Psoas muscle (tissue), 8 donors: ENCODE measurements around the gene NID2. TPM values are rescaled to one million over a fixed set of nuclear protein-coding genes. Genes with fewer than 3 reads are reported as not detected.

ENCODE experiments used
- ATAC-seq, 4 donors: fragments of 200-7000 bp; cut with Tn5 transposase; one replicate each; pipeline ENCODE4 v1.9.1; 2020; ENCODE audit warnings: moderate library complexity in 3 of 4, mild to moderate bottlenecking in 2 of 4
- DNase-seq, 2 donors: peaks; one replicate each; pipeline ENCODE4 v3.0.0-alpha.2; 2020
- H3K27ac ChIP-seq: fragments of 200-600 bp; one replicate; pipeline ENCODE4 v1.8.0; 2022
- H3K27me3 ChIP-seq, 3 donors: fragments of 200-600 bp in 1 of 3; one replicate each; pipeline versions ENCODE4 v1.6.1 to v1.8.0; 2013 to 2022; ENCODE audit warnings: low read length in 2 of 3, mild to moderate bottlenecking in 2 of 3, moderate library complexity in 1 of 3; ENCODE audit not compliant: insufficient read depth in 3 of 3
- H3K36me3 ChIP-seq, 2 donors: fragments of 200-600 bp in 1 of 2; one replicate each; pipeline versions ENCODE4 v1.6.1 to v1.8.0; 2013 to 2022; ENCODE audit warnings: low read depth in 1 of 2, mild to moderate bottlenecking in 1 of 2, moderate library complexity in 1 of 2; ENCODE audit not compliant: insufficient read depth in 1 of 2
- H3K4me1 ChIP-seq: fragments of 200-600 bp; one replicate; pipeline ENCODE4 v1.8.0; 2022
- H3K4me3 ChIP-seq: fragments of 200-600 bp; one replicate; pipeline ENCODE4 v1.8.0; 2022; ENCODE audit warnings: mild to moderate bottlenecking
- H3K9me3 ChIP-seq: fragments of 200-600 bp; one replicate; pipeline ENCODE4 v1.8.0; 2022
- CTCF ChIP-seq: fragments of 200-600 bp; IDR thresholded peaks from one replicate; pipeline ENCODE4 v1.8.0; 2022; ENCODE audit warnings: antibody characterized with exemption
- WGBS, 3 donors: extraction: QIAGEN DNeasy Blood & Tissue Kit; methylation state at CpG; one replicate each; pipeline versions ENCODE4 v1.1.6 to v1.1.7; 2013; 5-methylcytosine and 5-hydroxymethylcytosine counted together
- intact Hi-C, 2 donors: fragments of 100-400 bp; cut with DNase I; formaldehyde crosslinking; loops; one replicate each; pipeline versions ENCODE4 v1.11.0 to v1.14.2; 2022
- polyA plus RNA-seq, 3 donors: library from polyadenylated mRNA; stranded (reverse); fragments of 200-250 nt; gene quantifications; one replicate each; pipeline ENCODE4 v1.2.3, GENCODE V29; 2013
- total RNA-seq, 4 donors: library from RNA; stranded (reverse); fragmentation: NEBNext Ultra II Directional in 2 of 4; extraction: Animal tissue kit (Norgen Biotek cat#: 25700) in 2 of 4; gene quantifications; one replicate each; pipeline versions ENCODE4 v1.2.1 to v1.2.4, GENCODE V29; 2021 to 2023
- donor health status: healthy with polysubstance abuse.
- donor health status: DM: no; HTN: no; CAD: no; lungs with moderate emphysema.
- donor health status: Bipolar disorder and iron deficiency.
- donor health status: healthy.
- donor health status: DM: yes; HTN: yes; CAD: no.
- donor health status: DM: no; HTN: no; CAD: no.
- donor health status: DM: no; HTN: no; CAD: no.
- donor health status: DM: yes; HTN: yes; CAD: no.

NID2 gene
- total and polyA plus RNA-seq, 7 donors, result 2.2 to 12.9 (median 4.1) TPM

GRCh38 chr14:52095794-52096193 is 26.9 kb upstream of the NID2 start:
- Histone ChIP-seq H3K36me3 (no peaks in the 10 kb centered on the region), H3K27ac (no peak overlapping the region), H3K4me1 (no peaks in the 10 kb centered on the region), H3K4me3 (no peak overlapping the region), H3K9me3 (no peaks in the 10 kb centered on the region), H3K27me3 (no peaks in the 10 kb centered on the region)
- no peak for ATAC-seq
- DNase-seq, result no peak
- WGBS, 3 donors, result 92 to 97% (median 92%) methylated on average over 4 of the region's 4 CpGs
- intact Hi-C loops, result loop anchor here in 1 of 2 donors (1.0 kb wide), 1 partner anchor 46 kb away; no protein-coding TSS in a partner anchor
- no peak for TF ChIP-seq CTCF

- intact Hi-C loops, result loop anchor here in 1 of 2 donors (1.0 kb wide), 1 partner anchor 46 kb away; no protein-coding TSS in a partner anchor
- Histone ChIP-seq H3K4me3 (no peak overlapping the region), H3K36me3 (no peaks in the 10 kb centered on the region), H3K9me3 (no peaks in the 10 kb centered on the region), H3K4me1 (no peaks in the 10 kb centered on the region), H3K27ac (no peak overlapping the region), H3K27me3 (no peaks in the 10 kb centered on the region)
- ATAC-seq (no peak), DNase-seq (no peak)
- TF ChIP-seq CTCF, result no peak
- 58 to 65% (median 60%) methylated on average over 3 of the region's 3 CpGs for WGBS, 3 donors
Measured at GRCh38 chr14:52095336-52095735, 26.5 kb upstream of the NID2 start.

DNA sequence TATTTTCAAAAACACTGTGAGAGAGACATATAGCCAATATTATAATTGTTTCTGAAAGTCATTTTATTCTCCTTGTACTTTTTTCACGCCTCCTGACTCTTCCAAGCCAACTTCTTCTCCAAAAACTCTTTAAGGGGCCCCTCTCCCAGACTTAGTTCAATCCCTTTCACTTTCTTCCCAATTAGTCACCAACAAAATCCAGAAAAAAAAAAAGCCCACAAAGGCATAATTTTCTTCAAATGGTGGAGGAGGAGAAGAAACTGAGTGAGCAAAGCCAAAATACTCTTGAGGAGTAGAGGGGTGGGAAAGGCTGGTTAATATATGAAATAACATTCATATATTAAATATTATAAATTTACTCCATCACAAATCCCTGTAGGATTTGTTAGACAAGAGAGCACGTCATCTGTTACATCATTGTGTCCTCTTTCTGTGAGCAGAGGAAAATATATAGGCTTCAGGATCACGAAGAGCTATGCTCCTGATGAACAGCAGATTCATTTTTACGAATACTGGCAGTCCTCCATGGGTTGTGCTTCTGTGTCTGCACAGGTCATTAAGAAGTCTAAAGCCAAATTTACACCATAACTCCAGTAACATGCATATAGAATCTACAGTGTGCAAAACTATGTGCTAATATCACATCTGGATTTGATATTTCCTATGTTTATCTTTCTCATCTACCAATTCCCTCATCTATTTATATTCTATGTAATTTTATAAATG is 25.9 kb upstream of the NID2 start:
- H3K4me3 ChIP-seq, result no peak overlapping the region
- no peak overlapping the region for H3K27ac ChIP-seq
- ATAC-seq (no peak), DNase-seq (no peak)
- intact Hi-C loops, result loop anchor here in 1 of 2 donors (1.0 kb wide), 1 partner anchor 47 kb away; no protein-coding TSS in a partner anchor
- no peaks in the 10 kb centered on the region for H3K4me1 ChIP-seq
- no peak for TF ChIP-seq CTCF
- 20 to 37% (median 28%) methylated on average over 4 of the region's 4 CpGs for WGBS, 3 donors
- no peaks in the 10 kb centered on the region for H3K9me3 ChIP-seq
- no peaks in the 10 kb centered on the region for H3K36me3 ChIP-seq
- no peaks in the 10 kb centered on the region for H3K27me3 ChIP-seq

- no peaks in the 10 kb centered on the region for H3K36me3 ChIP-seq
- H3K4me3 ChIP-seq, result no peak overlapping the region
- H3K27ac ChIP-seq, result no peak overlapping the region
- H3K9me3 ChIP-seq, result no peaks in the 10 kb centered on the region
- ATAC-seq, result no peak
- no peak for TF ChIP-seq CTCF
- H3K27me3 ChIP-seq, result peaks cover 0 to 5% (median 0%) of the 10 kb centered on the region in 3 donors
- intact Hi-C loops, result no loop called here
- no peak for DNase-seq
- H3K4me1 ChIP-seq, result no peaks in the 10 kb centered on the region
Measured at GRCh38 chr14:52091928-52092327, 23.1 kb upstream of the NID2 start.

GRCh38 chr14:52090936-52091335 is 22.1 kb upstream of the NID2 start:
- Histone ChIP-seq H3K36me3 (no peaks in the 10 kb centered on the region), H3K4me1 (no peaks in the 10 kb centered on the region), H3K4me3 (no peak overlapping the region), H3K9me3 (no peaks in the 10 kb centered on the region), H3K27ac (no peak overlapping the region), H3K27me3 (peaks cover 0 to 5% (median 0%) of the 10 kb centered on the region in 3 donors)
- intact Hi-C loops, result no loop called here
- 80 to 88% (median 86%) methylated on average over 4 of the region's 4 CpGs for WGBS, 3 donors
- no peak for ATAC-seq
- no peak for DNase-seq
- no peak for TF ChIP-seq CTCF
